ENCODE measurements around the gene CELF5. TPM values are rescaled to one million over a fixed set of nuclear protein-coding genes. Genes with fewer than 3 reads are reported as not detected.

The CELF5 gene
- total and polyA plus RNA-seq, 10 of the 15 experiments (the other 5 are each of a cell fraction or from before 2014, with no cell fraction given) = 0.01 to 0.04 TPM; not detected in 8

DNA sequence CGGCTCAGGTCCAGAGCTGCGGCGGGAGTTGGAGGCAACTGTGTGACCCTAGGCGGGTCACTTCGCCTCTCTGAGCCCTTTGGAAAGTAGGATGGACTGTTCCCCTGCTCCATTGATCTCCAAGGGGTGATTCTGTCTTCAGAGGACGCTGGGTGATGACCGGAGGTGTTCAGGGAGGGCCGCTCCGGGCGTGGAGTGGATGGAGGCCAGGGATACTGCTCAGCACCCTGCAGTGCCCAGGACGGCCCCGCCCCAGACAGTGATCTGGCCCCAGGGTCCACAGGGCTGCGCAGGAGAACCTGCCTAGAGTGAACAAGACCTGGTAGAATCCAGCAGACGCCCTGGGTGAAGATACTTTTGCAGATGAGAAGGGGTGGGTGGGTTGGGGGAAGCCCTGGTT lies 31.8 kb upstream of the CELF5 start:
- no TSS peak for BruUV-seq (replicated peaks)
- intact Hi-C loops (cut with micrococcal nuclease; ENCODE audit: unreplicated experiment) = no loop called here
- no peak overlapping the region for H3K4me2 ChIP-seq (ENCODE audit: control insufficient read depth, insufficient read depth)
- H3K79me2 ChIP-seq (ENCODE audit: control insufficient read depth, insufficient read depth, low read length) = peaks cover 31% of the 10 kb centered on the region
- POLR2A ChIA-PET = no interaction called here
- no peaks in the 10 kb centered on the region for H4K20me1 ChIP-seq (ENCODE audit: control insufficient read depth, insufficient read depth)
- in situ Hi-C loops (cut with MboI) = no loop called here
- H2AFZ ChIP-seq (ENCODE audit: control insufficient read depth, low read depth, low read length) = no peak overlapping the region
- H3K4me3 ChIP-seq = no peak overlapping the region
- H3K9me3 ChIP-seq (replicated peaks; ENCODE audit: control insufficient read depth, insufficient read depth, low read length) = no peaks in the 10 kb centered on the region
- SMC1A ChIA-PET (ENCODE audit: uncharacterized antibody, unreplicated experiment) = no interaction called here
- no peaks in the 10 kb centered on the region for H3K27me3 ChIP-seq (replicated peaks in 1 of 2; ENCODE audit: control insufficient read depth in 2 of 2, insufficient read depth in 2 of 2, low read length in 1 of 2)
- DNase-seq (ENCODE audit: low read depth, low spot score) (no peak), ATAC-seq (no peak), FAIRE-seq (no peak)
- TF ChIP-seq, protein P1, sequence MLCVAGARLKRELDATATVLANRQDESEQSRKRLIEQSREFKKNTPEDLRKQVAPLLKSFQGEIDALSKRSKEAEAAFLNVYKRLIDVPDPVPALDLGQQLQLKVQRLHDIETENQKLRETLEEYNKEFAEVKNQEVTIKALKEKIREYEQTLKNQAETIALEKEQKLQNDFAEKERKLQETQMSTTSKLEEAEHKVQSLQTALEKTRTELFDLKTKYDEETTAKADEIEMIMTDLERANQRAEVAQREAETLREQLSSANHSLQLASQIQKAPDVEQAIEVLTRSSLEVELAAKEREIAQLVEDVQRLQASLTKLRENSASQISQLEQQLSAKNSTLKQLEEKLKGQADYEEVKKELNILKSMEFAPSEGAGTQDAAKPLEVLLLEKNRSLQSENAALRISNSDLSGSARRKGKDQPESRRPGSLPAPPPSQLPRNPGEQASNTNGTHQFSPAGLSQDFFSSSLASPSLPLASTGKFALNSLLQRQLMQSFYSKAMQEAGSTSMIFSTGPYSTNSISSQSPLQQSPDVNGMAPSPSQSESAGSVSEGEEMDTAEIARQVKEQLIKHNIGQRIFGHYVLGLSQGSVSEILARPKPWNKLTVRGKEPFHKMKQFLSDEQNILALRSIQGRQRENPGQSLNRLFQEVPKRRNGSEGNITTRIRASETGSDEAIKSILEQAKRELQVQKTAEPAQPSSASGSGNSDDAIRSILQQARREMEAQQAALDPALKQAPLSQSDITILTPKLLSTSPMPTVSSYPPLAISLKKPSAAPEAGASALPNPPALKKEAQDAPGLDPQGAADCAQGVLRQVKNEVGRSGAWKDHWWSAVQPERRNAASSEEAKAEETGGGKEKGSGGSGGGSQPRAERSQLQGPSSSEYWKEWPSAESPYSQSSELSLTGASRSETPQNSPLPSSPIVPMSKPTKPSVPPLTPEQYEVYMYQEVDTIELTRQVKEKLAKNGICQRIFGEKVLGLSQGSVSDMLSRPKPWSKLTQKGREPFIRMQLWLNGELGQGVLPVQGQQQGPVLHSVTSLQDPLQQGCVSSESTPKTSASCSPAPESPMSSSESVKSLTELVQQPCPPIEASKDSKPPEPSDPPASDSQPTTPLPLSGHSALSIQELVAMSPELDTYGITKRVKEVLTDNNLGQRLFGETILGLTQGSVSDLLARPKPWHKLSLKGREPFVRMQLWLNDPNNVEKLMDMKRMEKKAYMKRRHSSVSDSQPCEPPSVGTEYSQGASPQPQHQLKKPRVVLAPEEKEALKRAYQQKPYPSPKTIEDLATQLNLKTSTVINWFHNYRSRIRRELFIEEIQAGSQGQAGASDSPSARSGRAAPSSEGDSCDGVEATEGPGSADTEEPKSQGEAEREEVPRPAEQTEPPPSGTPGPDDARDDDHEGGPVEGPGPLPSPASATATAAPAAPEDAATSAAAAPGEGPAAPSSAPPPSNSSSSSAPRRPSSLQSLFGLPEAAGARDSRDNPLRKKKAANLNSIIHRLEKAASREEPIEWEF (IDR thresholded peaks at IDR 0.05; ENCODE audit: insufficient replicate concordance, low read depth, low read length) = no peak
- TF ChIP-seq PBX3 (IDR thresholded peaks at IDR 0.05; ENCODE audit: insufficient replicate concordance, low read depth, low read length) (no peak), IRF4 (IDR thresholded peaks at IDR 0.05; ENCODE audit: low read depth, low read length) (no peak), ZNF384 (IDR thresholded peaks at IDR 0.05; ENCODE audit: borderline replicate concordance, low read depth, low read length) (no peak)
- H3K27ac ChIP-seq (ENCODE audit: control insufficient read depth, insufficient read depth) = no peak overlapping the region
- no peak overlapping the region for H3K9ac ChIP-seq (ENCODE audit: control insufficient read depth, insufficient read depth, low read length)
- H3K4me1 ChIP-seq (ENCODE audit: control insufficient read depth, insufficient read depth, low read length) = peaks cover under 1% of the 10 kb centered on the region
- RAD21 ChIA-PET (ENCODE audit: unreplicated experiment) = no interaction called here
- H3K36me3 ChIP-seq (ENCODE audit: control insufficient read depth in 2 of 2, insufficient read depth in 2 of 2, low read length in 1 of 2) = peaks cover 5 to 6% of the 10 kb centered on the region in 2 experiments; a peak in 3 of 4 replicates
- CTCF ChIA-PET = no interaction called here
- WGBS (ENCODE audit: insufficient coverage, insufficient replicate concordance, low lambda C conversion rate, missing lambda C conversion rate) = 98% methylated on average over 13 of the region's 14 CpGs
